Ishikawa (cell line): ENCODE measurements around the gene ATG4C.

Experiments
- CEBPB ChIP-seq: IDR thresholded peaks from 2 replicates; pipeline ENCODE4 v1.6.1; 2012
- EGR1 ChIP-seq: IDR thresholded peaks from 2 replicates; pipeline ENCODE4 v1.6.1; 2012
- EP300 ChIP-seq: IDR thresholded peaks from 2 replicates; pipeline ENCODE4 v1.6.1; 2012; ENCODE audit warnings: borderline replicate concordance
- FOXM1 ChIP-seq: IDR thresholded peaks from 2 replicates; pipeline ENCODE4 v1.6.1; 2012; ENCODE audit warnings: low read depth, borderline replicate concordance
- MAX ChIP-seq: IDR thresholded peaks from 2 replicates; pipeline ENCODE4 v1.6.1; 2012
- NFIC ChIP-seq: IDR thresholded peaks from 2 replicates; pipeline ENCODE4 v1.6.1; 2012
- RAD21 ChIP-seq: IDR thresholded peaks from 2 replicates; pipeline ENCODE4 v1.6.1; 2012; ENCODE audit warnings: low read depth
- REST ChIP-seq: IDR thresholded peaks from 2 replicates; pipeline ENCODE4 v1.6.1; 2012; ENCODE audit warnings: low read depth, mild to moderate bottlenecking
- TAF1 ChIP-seq: IDR thresholded peaks from 2 replicates; pipeline ENCODE4 v1.6.1; 2012; ENCODE audit warnings: low read depth, mild to moderate bottlenecking
- TCF12 ChIP-seq: IDR thresholded peaks from 2 replicates; pipeline ENCODE4 v1.6.1; 2012; ENCODE audit warnings: low read depth
- USF1 ChIP-seq: IDR thresholded peaks from 2 replicates; pipeline ENCODE4 v1.6.1; 2012
- YY1 ChIP-seq: IDR thresholded peaks from 2 replicates; pipeline ENCODE4 v1.6.1; 2012; ENCODE audit warnings: low read depth

- no peak for TF ChIP-seq YY1
- TF ChIP-seq TAF1, result no peak
- no peak for TF ChIP-seq EP300
- no peak for TF ChIP-seq REST
- no peak for TF ChIP-seq FOXM1
- TF ChIP-seq TCF12, result no peak
- TF ChIP-seq CEBPB, result no peak
- TF ChIP-seq RAD21, result no peak
- TF ChIP-seq USF1, result no peak
- no peak for TF ChIP-seq NFIC
- TF ChIP-seq MAX, result no peak
- TF ChIP-seq EGR1, result no peak
Observed at GRCh38 chr1:62884156-62884740, 100.3 kb downstream of the ATG4C start.
